Measurements from ENCODE around the gene CR1. TPM values are rescaled to one million over a fixed set of nuclear protein-coding genes. Genes with fewer than 3 reads are reported as not detected.
A peak's percentile ranks its signal among the peaks of the same experiment; 100 is the strongest.
"Not testable (repeated sequence)": the region's sequence is repeated elsewhere in the genome, so short reads cannot be mapped to it uniquely, and the experiment has no call there.

Gene CR1
- total RNA-seq, 1 experiment from 2014 or later = 0.07 TPM

- H3K27ac ChIP-seq (ENCODE audit: low read depth, low read length); H3K4me3 ChIP-seq (replicated peaks in 1 of 2; ENCODE audit: low read depth in 1 of 2, low read length in 2 of 2); POLR2A ChIA-PET; H3K9ac ChIP-seq (ENCODE audit: low read length); H3K9me2 ChIP-seq (ENCODE audit: insufficient read depth); H2AFZ ChIP-seq (ENCODE audit: low read depth, low read length, poor library complexity, severe bottlenecking); H3K9me3 ChIP-seq (ENCODE audit: control insufficient read depth in 1 of 2, insufficient read depth in 1 of 2, low read depth in 1 of 2, low read length in 2 of 2); H3K4me1 ChIP-seq (ENCODE audit: control insufficient read depth in 1 of 2, insufficient read depth in 2 of 2, low read length in 2 of 2); intact Hi-C loops (cut with micrococcal nuclease); H4K20me1 ChIP-seq (ENCODE audit: insufficient read depth); DNase-seq (ENCODE audit: low read depth, low spot score); H3K36me3 ChIP-seq (ENCODE audit: control insufficient read depth in 1 of 2, insufficient read depth in 2 of 2, low read length in 2 of 2); H3K79me2 ChIP-seq (ENCODE audit: insufficient read depth, low read length); H3K27me3 ChIP-seq (ENCODE audit: insufficient read depth, low read length); ATAC-seq; BruUV-seq (replicated peaks); H3K4me2 ChIP-seq (ENCODE audit: low read length); CTCF ChIA-PET; RAD21 ChIA-PET (ENCODE audit: low non-redundant PET in 1 of 2, low total read pairs in 2 of 2, uncharacterized antibody in 2 of 2, unreplicated experiment in 2 of 2): not testable (repeated sequence)
Measured at GRCh38 chr1:207575381-207575780, 79.4 kb downstream of the CR1 start.

GRCh38 chr1:207578796-207579435 is 83.0 kb downstream of the CR1 start:
- no peaks in the 10 kb centered on the region for H4K20me1 ChIP-seq (ENCODE audit: insufficient read depth)
- no peak; the same call in 1 of the 2 replicates for ATAC-seq
- H3K9ac ChIP-seq (ENCODE audit: low read length) = no peak overlapping the region
- no peak for DNase-seq (ENCODE audit: low read depth, low spot score)
- H3K9me2 ChIP-seq (ENCODE audit: insufficient read depth) = no peaks in the 10 kb centered on the region
- intact Hi-C loops (cut with micrococcal nuclease) = loop anchor here (1.0 kb wide), 1 partner anchor 93 kb away; no protein-coding TSS in a partner anchor
- H3K4me1 ChIP-seq (ENCODE audit: control insufficient read depth in 1 of 2, insufficient read depth in 2 of 2, low read length in 2 of 2) = no peaks in the 10 kb centered on the region
- H3K4me3 ChIP-seq (replicated peaks in 1 of 2; ENCODE audit: low read depth in 1 of 2, low read length in 2 of 2) = no peak overlapping the region
- H3K36me3 ChIP-seq (ENCODE audit: control insufficient read depth in 1 of 2, insufficient read depth in 2 of 2, low read length in 2 of 2) = no peaks in the 10 kb centered on the region
- ChIA-PET RAD21 (ENCODE audit: low non-redundant PET in 1 of 2, low total read pairs in 2 of 2, uncharacterized antibody in 2 of 2, unreplicated experiment in 2 of 2) (interaction anchor here (0.8 to 1.6 kb wide), 3 partner anchors 120 to 218 kb away, joined by 3 to 5 read pairs (median 3); no protein-coding TSS in a partner anchor), POLR2A (no interaction called here), CTCF (interaction anchor here (0.6 to 2.9 kb wide), 7 partner anchors 13 to 526 kb away, joined by 3 to 16 read pairs (median 8); partner anchors contain the start of gene PFKFB2)
- H2AFZ ChIP-seq (ENCODE audit: low read depth, low read length, poor library complexity, severe bottlenecking) = peak overlapping the region; percentile 76
- peaks cover 9% of the 10 kb centered on the region; the same call in 1 of the 2 replicates for H3K27me3 ChIP-seq (ENCODE audit: insufficient read depth, low read length)
- H3K79me2 ChIP-seq (ENCODE audit: insufficient read depth, low read length) = no peaks in the 10 kb centered on the region
- BruUV-seq (replicated peaks) = no TSS peak
- no peak overlapping the region for H3K4me2 ChIP-seq (ENCODE audit: low read length)
- no peaks in the 10 kb centered on the region for H3K9me3 ChIP-seq (ENCODE audit: control insufficient read depth in 1 of 2, insufficient read depth in 1 of 2, low read depth in 1 of 2, low read length in 2 of 2)
- no peak overlapping the region for H3K27ac ChIP-seq (ENCODE audit: low read depth, low read length)
- TF ChIP-seq POLR2AphosphoS5 (IDR thresholded peaks at IDR 0.05; ENCODE audit: low read depth, low read length) (no peak), MAX (IDR thresholded peaks at IDR 0.05) (no peak), ELF1 (IDR thresholded peaks at IDR 0.05; ENCODE audit: borderline replicate concordance, low read depth) (no peak)
- TF ChIP-seq, protein P1, sequence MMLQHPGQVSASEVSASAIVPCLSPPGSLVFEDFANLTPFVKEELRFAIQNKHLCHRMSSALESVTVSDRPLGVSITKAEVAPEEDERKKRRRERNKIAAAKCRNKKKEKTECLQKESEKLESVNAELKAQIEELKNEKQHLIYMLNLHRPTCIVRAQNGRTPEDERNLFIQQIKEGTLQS (IDR thresholded peaks at IDR 0.05) = no peak

All from HCT116 (cell line).